HCT116 (cell line): ENCODE measurements around the gene ZNF154. TPM values are rescaled to one million over a fixed set of nuclear protein-coding genes. Genes with fewer than 3 reads are reported as not detected.

ENCODE experiments used
- ATAC-seq: fragments of 200-7000 bp; cut with Tn5 transposase; 2 replicates; pipeline ENCODE4 v1.9.1; 2020; ENCODE audit warnings: mild to moderate bottlenecking, moderate library complexity
- BruUV-seq: library from RNA; stranded (reverse); fragments of 400-500 nt; replicated peaks from 2 replicates; lab custom pipeline; 2021; lab: Mats Ljungman, UMichigan
- CTCF ChIA-PET: fragments of 300-600 bp; sonication (Branson Sonifier 250); formaldehyde crosslinking; loops from one replicate; lab custom pipeline; 2021; ENCODE audit warnings: antibody characterized with exemption; lab: Charles Lee
- POLR2A ChIA-PET: fragments of 300-600, 350-600 bp; sonication (Branson Sonifier 250); formaldehyde crosslinking; loops from one replicate; lab custom pipeline; 2021; ENCODE audit warnings: antibody characterized with exemption; lab: Charles Lee
- RAD21 ChIA-PET, 2 experiments: fragments of 300-600 bp; sonication (Branson Sonifier 250); formaldehyde crosslinking; loops; one replicate each; lab custom pipeline; 2023; ENCODE audit warnings: low total read pairs in 2 of 2; ENCODE audit not compliant: uncharacterized antibody in 2 of 2, unreplicated experiment in 2 of 2, low non-redundant PET in 1 of 2; lab: Charles Lee
- DNase-seq: peaks from one replicate; pipeline ENCODE4 v3.0.0-alpha.2; 2010; ENCODE audit warnings: low read depth, low spot score
- H2AFZ ChIP-seq: fragments of 200-600 bp; shearing (Covaris generic), sonication (generic); 2 replicates; pipeline ENCODE4 v1.6.1; 2017; ENCODE audit warnings: low read depth, mixed run types, mixed read lengths, antibody characterized with exemption, low read length; ENCODE audit not compliant: poor library complexity, severe bottlenecking
- H3K27ac ChIP-seq: 2 replicates; pipeline ENCODE4 v1.5.1; 2012; ENCODE audit warnings: low read depth, low read length
- H3K27me3 ChIP-seq: fragments of 200-600 bp; sonication (generic); 2 replicates; pipeline ENCODE4 v1.6.1; 2016; ENCODE audit warnings: mixed run types, low read length, mixed read lengths; ENCODE audit not compliant: insufficient read depth
- H3K36me3 ChIP-seq, 2 experiments: fragments of 200-500 bp in 1 of 2; fragments of 200-600 bp in 1 of 2; sonication (Bioruptor generic) in 1 of 2; sonication (generic) in 1 of 2; 2 replicates each; pipeline versions ENCODE4 v1.5.1 to v1.6.1; 2014 to 2016; ENCODE audit warnings: low read length in 2 of 2, inconsistent platforms in 1 of 2, mixed read lengths in 1 of 2, mixed run types in 1 of 2; ENCODE audit not compliant: insufficient read depth in 2 of 2, control insufficient read depth in 1 of 2
- H3K4me1 ChIP-seq, 2 experiments: fragments of 200-600 bp in 1 of 2; sonication (generic) in 1 of 2; 2 replicates each; pipeline versions ENCODE4 v1.5.1 to v1.6.1; 2012 to 2017; ENCODE audit warnings: low read length in 2 of 2, inconsistent platforms in 1 of 2, mild to moderate bottlenecking in 1 of 2, mixed read lengths in 1 of 2, mixed run types in 1 of 2, moderate library complexity in 1 of 2; ENCODE audit not compliant: insufficient read depth in 2 of 2, control insufficient read depth in 1 of 2
- H3K4me2 ChIP-seq: fragments of 200-600 bp; sonication (generic); 2 replicates; pipeline ENCODE4 v1.6.1; 2017; ENCODE audit warnings: mixed run types, low read length, mixed read lengths
- H3K4me3 ChIP-seq, 2 experiments: fragments of 200-600 bp in 1 of 2; sonication (generic) in 1 of 2; replicated peaks in 1 of 2; 2 replicates each; pipeline ENCODE4 v1.5.1; 2011 to 2016; ENCODE audit warnings: low read length in 2 of 2, control low read depth in 1 of 2, low read depth in 1 of 2, mild to moderate bottlenecking in 1 of 2, mixed read lengths in 1 of 2, mixed run types in 1 of 2
- H3K79me2 ChIP-seq: fragments of 200-600 bp; sonication (generic); 2 replicates; pipeline ENCODE4 v1.6.1; 2017; ENCODE audit warnings: mild to moderate bottlenecking, mixed run types, low read length, moderate library complexity, mixed read lengths; ENCODE audit not compliant: insufficient read depth
- H3K9ac ChIP-seq: fragments of 200-600 bp; sonication (generic); 2 replicates; pipeline ENCODE4 v1.6.1; 2016; ENCODE audit warnings: low read length, mixed read lengths
- H3K9me2 ChIP-seq: fragments of 200-600 bp; sonication (generic), shearing (Covaris generic); 2 replicates; pipeline ENCODE4 v1.6.1; 2017; ENCODE audit warnings: mixed run types, mild to moderate bottlenecking, moderate library complexity; ENCODE audit not compliant: insufficient read depth
- H3K9me3 ChIP-seq, 2 experiments: fragments of 200-500 bp in 1 of 2; fragments of 200-600 bp in 1 of 2; sonication (Bioruptor generic) in 1 of 2; sonication (generic) in 1 of 2; 2 replicates each; pipeline ENCODE4 v1.6.1; 2014 to 2017; ENCODE audit warnings: low read length in 2 of 2, mixed read lengths in 2 of 2, inconsistent platforms in 1 of 2, low read depth in 1 of 2, mild to moderate bottlenecking in 1 of 2, mixed run types in 1 of 2, moderate library complexity in 1 of 2; ENCODE audit not compliant: control insufficient read depth in 1 of 2, insufficient read depth in 1 of 2
- H4K20me1 ChIP-seq: fragments of 200-600 bp; sonication (generic), shearing (Covaris generic); 2 replicates; pipeline ENCODE4 v1.6.1; 2017; ENCODE audit warnings: mixed run types, mild to moderate bottlenecking, moderate library complexity; ENCODE audit not compliant: insufficient read depth
- CEBPB ChIP-seq: IDR thresholded peaks from 2 replicates; pipeline ENCODE4 v1.6.1; 2012; ENCODE audit warnings: low read depth
- ELF1 ChIP-seq: IDR thresholded peaks from 2 replicates; pipeline ENCODE4 v1.6.1; 2012; ENCODE audit warnings: low read depth, borderline replicate concordance
- FOSL1 ChIP-seq: IDR thresholded peaks from 2 replicates; pipeline ENCODE4 v1.6.1; 2012; ENCODE audit warnings: low read depth
- POLR2AphosphoS5 ChIP-seq: IDR thresholded peaks from 2 replicates; pipeline ENCODE4 v1.6.1; 2011; ENCODE audit warnings: mild to moderate bottlenecking, low read depth, low read length, moderate library complexity
- REST ChIP-seq: IDR thresholded peaks from 2 replicates; pipeline ENCODE4 v1.6.1; 2012; ENCODE audit warnings: low read depth
- SP1 ChIP-seq: IDR thresholded peaks from 2 replicates; pipeline ENCODE4 v1.6.1; 2012; ENCODE audit warnings: low read depth
- intact Hi-C: fragments of 100-400 bp; cut with micrococcal nuclease; formaldehyde crosslinking; loops from 2 replicates; pipeline ENCODE4 v1.10.0; 2022
- total RNA-seq: library from RNA; stranded (reverse); gene quantifications from one replicate; pipeline ENCODE4 v1.2.1, GENCODE V29; 2021; ENCODE audit not compliant: unreplicated experiment
- TF ChIP-seq, protein P1 (sequence below): IDR thresholded peaks from 2 replicates; pipeline ENCODE4 v1.6.1; 2012
- TF ChIP-seq, protein P2 (sequence below): IDR thresholded peaks from 2 replicates; pipeline ENCODE4 v1.6.1; 2012

Gene ZNF154
- total RNA-seq, 1 experiment from 2014 or later = 0.10 TPM

- DNase-seq (no peak), ATAC-seq (no peak)
- intact Hi-C loops = no loop called here
- H3K27me3 ChIP-seq = no peaks in the 10 kb centered on the region
- H3K9me3 ChIP-seq = no peaks in the 10 kb centered on the region
- no peaks in the 10 kb centered on the region for H4K20me1 ChIP-seq
- TF ChIP-seq ELF1 (no peak), FOSL1 (no peak), REST (no peak)
- H3K79me2 ChIP-seq = no peaks in the 10 kb centered on the region
- no peak overlapping the region for H3K4me2 ChIP-seq
- ChIA-PET RAD21 (no interaction called here), CTCF (no interaction called here), POLR2A (no interaction called here)
- H3K27ac ChIP-seq = no peak overlapping the region
- no TSS peak for BruUV-seq
- H3K4me3 ChIP-seq = no peak overlapping the region
- H3K9me2 ChIP-seq = no peaks in the 10 kb centered on the region
- H3K9ac ChIP-seq = no peak overlapping the region
- H3K36me3 ChIP-seq = no peaks in the 10 kb centered on the region
- H3K4me1 ChIP-seq = no peaks in the 10 kb centered on the region
- no peak overlapping the region for H2AFZ ChIP-seq
Observed at GRCh38 chr19:57665261-57665806, 43.7 kb downstream of the ZNF154 start.

GRCh38 chr19:57664269-57665127 is 44.5 kb downstream of the ZNF154 start:
- ATAC-seq = no peak
- H3K4me1 ChIP-seq = no peaks in the 10 kb centered on the region
- intact Hi-C loops = no loop called here
- DNase-seq = no peak
- H3K9me3 ChIP-seq = no peaks in the 10 kb centered on the region
- H3K9ac ChIP-seq = no peak overlapping the region
- H2AFZ ChIP-seq = no peak overlapping the region
- no peak overlapping the region for H3K27ac ChIP-seq
- RAD21 ChIA-PET = no interaction called here
- no peaks in the 10 kb centered on the region for H3K9me2 ChIP-seq
- no peaks in the 10 kb centered on the region for H4K20me1 ChIP-seq
- no peaks in the 10 kb centered on the region for H3K27me3 ChIP-seq
- CTCF ChIA-PET = no interaction called here
- POLR2A ChIA-PET = no interaction called here
- no peak overlapping the region for H3K4me3 ChIP-seq
- no peaks in the 10 kb centered on the region for H3K36me3 ChIP-seq
- H3K4me2 ChIP-seq = no peak overlapping the region
- no peaks in the 10 kb centered on the region for H3K79me2 ChIP-seq
- BruUV-seq = no TSS peak
- TF ChIP-seq CEBPB = no peak
- no peak for TF ChIP-seq POLR2AphosphoS5
- TF ChIP-seq REST = no peak
- TF ChIP-seq SP1 = no peak
- no peak for TF ChIP-seq FOSL1
- TF ChIP-seq, protein P1, sequence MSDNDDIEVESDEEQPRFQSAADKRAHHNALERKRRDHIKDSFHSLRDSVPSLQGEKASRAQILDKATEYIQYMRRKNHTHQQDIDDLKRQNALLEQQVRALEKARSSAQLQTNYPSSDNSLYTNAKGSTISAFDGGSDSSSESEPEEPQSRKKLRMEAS = no peak
- TF ChIP-seq, protein P2, sequence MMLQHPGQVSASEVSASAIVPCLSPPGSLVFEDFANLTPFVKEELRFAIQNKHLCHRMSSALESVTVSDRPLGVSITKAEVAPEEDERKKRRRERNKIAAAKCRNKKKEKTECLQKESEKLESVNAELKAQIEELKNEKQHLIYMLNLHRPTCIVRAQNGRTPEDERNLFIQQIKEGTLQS = no peak
